Activated CD8-positive, alpha-beta memory T cell treated with anti-CD3 and anti-CD28 coated beads for 1 hour (primary cell): ENCODE measurements around the gene RAB27B.
"Not testable (repeated sequence)": the region's sequence is repeated elsewhere in the genome, so short reads cannot be mapped to it uniquely, and the experiment has no call there.

ENCODE experiments used
- DNase-seq, 2 donors: peaks; one replicate each; pipeline ENCODE4 v3.0.0-alpha.2; 2020; ENCODE audit warnings: low read depth in 1 of 2; ENCODE audit errors: extremely low read depth in 1 of 2

RAB27B gene

GRCh38 chr18:54813977-54814565 is 14.2 kb upstream of the RAB27B start:
- no peak for DNase-seq

GRCh38 chr18:54815086-54815485 is 13.2 kb upstream of the RAB27B start:
- DNase-seq: no peak

- DNase-seq: not testable (repeated sequence)
Observed at GRCh38 chr18:54820785-54821275, 7.4 kb upstream of the RAB27B start.

- no peak for DNase-seq
Observed at GRCh38 chr18:54822872-54823845, 5.1 kb upstream of the RAB27B start.

- DNase-seq: no peak
Observed at GRCh38 chr18:54824761-54825160, 3.5 kb upstream of the RAB27B start.

- no peak for DNase-seq
Observed at GRCh38 chr18:54825601-54826344, 2.5 kb upstream of the RAB27B start.

GRCh38 chr18:54828986-54829385 is 709 bp downstream of the RAB27B start:
- no peak for DNase-seq

GRCh38 chr18:54829856-54830255 is 1.6 kb downstream of the RAB27B start:
- no peak for DNase-seq

- DNase-seq: no peak
Observed at GRCh38 chr18:54830260-54830659, 2.0 kb downstream of the RAB27B start.

- DNase-seq: no peak
Observed at GRCh38 chr18:54830866-54831265, 2.6 kb downstream of the RAB27B start.

GRCh38 chr18:54835944-54836343 is 7.7 kb downstream of the RAB27B start:
- no peak for DNase-seq

GRCh38 chr18:54843314-54843713 is 15.0 kb downstream of the RAB27B start:
- DNase-seq: no peak

- DNase-seq: no peak
Observed at GRCh38 chr18:54845787-54846186, 17.5 kb downstream of the RAB27B start.

- DNase-seq: no peak
Observed at GRCh38 chr18:54848121-54848520, 19.8 kb downstream of the RAB27B start.

GRCh38 chr18:54849683-54850082 is 21.4 kb downstream of the RAB27B start:
- DNase-seq: no peak

- DNase-seq: no peak
Observed at GRCh38 chr18:54850598-54850997, 22.3 kb downstream of the RAB27B start.

- no peak for DNase-seq
Observed at GRCh38 chr18:54852780-54853675, 24.8 kb downstream of the RAB27B start.

GRCh38 chr18:54855050-54855449 is 26.8 kb downstream of the RAB27B start:
- not testable (repeated sequence) for DNase-seq

- DNase-seq: no peak
Observed at GRCh38 chr18:54856105-54856646, 27.9 kb downstream of the RAB27B start.

- DNase-seq: no peak
Observed at GRCh38 chr18:54857499-54857898, 29.2 kb downstream of the RAB27B start.
